ENCODE measurements around the gene SCGB1D1.

The SCGB1D1 gene

DNA sequence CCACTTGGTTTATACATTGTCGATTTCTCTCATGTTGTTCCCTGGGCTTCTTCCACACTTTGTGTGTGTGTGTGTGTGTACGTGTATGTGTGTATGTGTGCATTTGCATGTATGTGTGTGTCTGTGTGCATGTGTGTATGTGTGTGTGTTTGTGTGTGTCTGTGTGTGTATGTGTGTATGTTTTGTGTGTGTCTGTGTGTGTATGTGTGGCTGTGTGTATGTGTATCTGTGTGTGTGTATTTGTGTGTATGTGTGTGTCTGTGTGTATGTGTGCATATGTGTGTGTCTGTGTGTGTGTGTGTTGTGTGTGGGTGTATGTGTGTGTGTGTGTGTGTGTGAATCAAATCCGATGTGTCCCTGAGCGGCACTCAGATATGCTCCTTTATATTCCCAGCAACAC is 47.5 kb downstream of the SCGB1D1 start:
- DNase-seq = no peak

GRCh38 chr11:62238151-62238550 is 48.1 kb downstream of the SCGB1D1 start:
- no peak for DNase-seq

- DNase-seq = no peak
Measured at GRCh38 chr11:62241095-62241494, 51.1 kb downstream of the SCGB1D1 start.

GRCh38 chr11:62242021-62242420 is 52.0 kb downstream of the SCGB1D1 start, which contains the start of gene SCGB1D2:
SCGB1D2 (plus strand) TSS chr11:62242239; CDS start chr11:62242308, 69 bp downstream.
- DNase-seq = no peak
